Measurements from ENCODE around the gene ATP8A2.

- TF ChIP-seq CTCF (conservative IDR thresholded peaks at IDR 0.05) (no peak), ZFX (IDR thresholded peaks at IDR 0.05) (no peak)
Observed at GRCh38 chr13:25345576-25345975, 26.2 kb upstream of the ATP8A2 start.
